Measurements from ENCODE around the gene ISM1. TPM values are rescaled to one million over a fixed set of nuclear protein-coding genes. Genes with fewer than 3 reads are reported as not detected.

ISM1 gene
- total RNA-seq, 1 experiment from 2014 or later: 0.20 TPM

DNA sequence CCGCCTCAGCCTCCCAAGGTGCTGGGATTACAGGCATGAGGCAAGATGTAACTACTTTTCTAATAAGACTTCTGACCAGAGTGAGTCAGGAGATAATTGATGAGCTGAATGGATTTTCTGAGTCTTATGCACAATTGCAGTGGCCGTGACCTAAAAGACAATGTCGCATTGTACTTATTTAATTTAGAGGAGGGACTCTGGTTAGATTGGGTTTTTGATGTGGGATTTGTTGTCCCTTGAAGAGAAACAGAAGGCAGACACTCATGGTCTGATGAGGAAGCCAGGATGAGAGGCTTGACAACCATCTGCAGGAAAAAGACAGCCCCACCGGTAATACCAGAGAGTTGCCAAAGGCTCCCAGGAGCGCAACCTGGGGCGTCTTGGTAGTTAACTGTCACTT lies 68.0 kb downstream of the ISM1 start:
- Histone ChIP-seq H3K79me2 (ENCODE audit: insufficient read depth, low read length) (no peaks in the 10 kb centered on the region), H3K4ac (ENCODE audit: low read depth, low read length) (no peak overlapping the region), H2BK12ac (ENCODE audit: insufficient read length, low read depth, low read length) (no peak overlapping the region), H3K27me3 (ENCODE audit: insufficient read depth, low read length) (no peaks in the 10 kb centered on the region), H3K23ac (ENCODE audit: insufficient read length, low read depth, low read length) (no peak overlapping the region), H4K91ac (ENCODE audit: insufficient read length, low read depth, low read length) (no peak overlapping the region), H3K4me2 (ENCODE audit: insufficient read depth, insufficient read length, low read length) (no peak overlapping the region), H3K56ac (ENCODE audit: insufficient read length, low read depth, low read length) (no peak overlapping the region), H2AFZ (ENCODE audit: low read length) (no peak overlapping the region), H3K79me1 (ENCODE audit: insufficient read depth, low read depth, low read length, poor library complexity, severe bottlenecking) (no peaks in the 10 kb centered on the region), H3K9ac (ENCODE audit: extremely low read depth, insufficient read length, low read length) (no peak overlapping the region), H3K14ac (ENCODE audit: insufficient read depth, low read length) (no peak overlapping the region), H3K23me2 (ENCODE audit: insufficient read length, low read depth, low read length, poor library complexity, severe bottlenecking) (no peaks in the 10 kb centered on the region), H4K20me1 (ENCODE audit: control insufficient read depth, insufficient read depth, insufficient read length) (no peaks in the 10 kb centered on the region), H3K4me1 (ENCODE audit: insufficient read depth, low read length) (no peaks in the 10 kb centered on the region), H3K18ac (ENCODE audit: insufficient read length, low read depth, low read length) (no peak overlapping the region), H3K27ac (ENCODE audit: insufficient read length, low read depth, low read length) (no peak overlapping the region), H2BK5ac (ENCODE audit: insufficient read length, low read length) (no peak overlapping the region), H4K5ac (ENCODE audit: insufficient read length, low read depth, low read length) (no peak overlapping the region), H2BK15ac (ENCODE audit: low read depth, low read length) (no peak overlapping the region), H3T11ph (ENCODE audit: low read length) (no peak overlapping the region), H4K8ac (replicated peaks; ENCODE audit: insufficient read length, low read depth, low read length) (no peak overlapping the region), H2AK5ac (ENCODE audit: insufficient read length, low read length) (no peak overlapping the region), H2BK120ac (ENCODE audit: low read depth, low read length, poor library complexity, severe bottlenecking) (no peak overlapping the region), H3K9me3 (ENCODE audit: control insufficient read depth, low read depth, low read length) (no peaks in the 10 kb centered on the region), H2BK20ac (ENCODE audit: low read depth, low read length, poor library complexity, severe bottlenecking) (no peak overlapping the region)
- Mint-ChIP-seq H3K27ac (no peak overlapping the region), H3K4me1 (peaks cover 5 to 9% of the 10 kb centered on the region in 2 experiments), H3K36me3 (ENCODE audit: insufficient read depth in 1 of 3, low read depth in 3 of 3) (no peaks in the 10 kb centered on the region), H3K4me3 (no peak overlapping the region), H3K9me3 (no peaks in the 10 kb centered on the region), H3K27me3 (ENCODE audit: low read depth) (no peaks in the 10 kb centered on the region)
- TF ChIP-seq, protein P1, sequence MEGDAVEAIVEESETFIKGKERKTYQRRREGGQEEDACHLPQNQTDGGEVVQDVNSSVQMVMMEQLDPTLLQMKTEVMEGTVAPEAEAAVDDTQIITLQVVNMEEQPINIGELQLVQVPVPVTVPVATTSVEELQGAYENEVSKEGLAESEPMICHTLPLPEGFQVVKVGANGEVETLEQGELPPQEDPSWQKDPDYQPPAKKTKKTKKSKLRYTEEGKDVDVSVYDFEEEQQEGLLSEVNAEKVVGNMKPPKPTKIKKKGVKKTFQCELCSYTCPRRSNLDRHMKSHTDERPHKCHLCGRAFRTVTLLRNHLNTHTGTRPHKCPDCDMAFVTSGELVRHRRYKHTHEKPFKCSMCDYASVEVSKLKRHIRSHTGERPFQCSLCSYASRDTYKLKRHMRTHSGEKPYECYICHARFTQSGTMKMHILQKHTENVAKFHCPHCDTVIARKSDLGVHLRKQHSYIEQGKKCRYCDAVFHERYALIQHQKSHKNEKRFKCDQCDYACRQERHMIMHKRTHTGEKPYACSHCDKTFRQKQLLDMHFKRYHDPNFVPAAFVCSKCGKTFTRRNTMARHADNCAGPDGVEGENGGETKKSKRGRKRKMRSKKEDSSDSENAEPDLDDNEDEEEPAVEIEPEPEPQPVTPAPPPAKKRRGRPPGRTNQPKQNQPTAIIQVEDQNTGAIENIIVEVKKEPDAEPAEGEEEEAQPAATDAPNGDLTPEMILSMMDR (conservative IDR thresholded peaks at IDR 0.05): no peak
- no CpG with 5 or more reads among the region's 6 CpGs for WGBS (ENCODE audit: extremely low coverage, insufficient read length, low lambda C conversion rate)
- DNase-seq: no peak

Measured in H9 (cell line).